HG03460 (cell line): ENCODE results near the gene NBEAL2.
A peak's percentile ranks its signal among the peaks of the same experiment; 100 is the strongest.
"Not testable (repeated sequence)": the region's sequence is repeated elsewhere in the genome, so short reads cannot be mapped to it uniquely, and the experiment has no call there.

ENCODE experiments used
- ATAC-seq: cut with Tn5 transposase; IDR thresholded peaks from one replicate; pipeline ENCODE4 v1.9.1; 2021; ENCODE audit not compliant: unreplicated experiment

NBEAL2 gene

DNA sequence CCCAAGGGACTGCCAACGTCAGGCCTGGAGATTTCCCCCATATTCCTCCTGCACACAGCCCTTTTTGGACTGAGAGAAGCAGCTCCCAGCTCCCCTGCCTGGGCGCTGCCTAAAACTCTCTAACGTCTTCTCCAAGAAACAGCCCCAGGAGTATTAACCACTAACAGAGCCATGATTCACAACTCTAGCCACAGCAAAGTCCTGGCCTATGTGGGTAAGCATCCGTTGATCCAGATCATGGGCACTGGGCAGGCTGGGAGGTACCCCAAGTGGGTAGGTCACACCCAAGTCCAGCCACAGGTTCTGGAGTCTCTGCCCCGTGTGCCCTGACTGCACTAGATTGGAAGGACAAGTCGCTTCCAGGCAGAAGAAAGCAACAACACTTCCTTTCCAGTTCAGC lies 31.9 kb downstream of the NBEAL2 start:
- no peak for ATAC-seq

DNA sequence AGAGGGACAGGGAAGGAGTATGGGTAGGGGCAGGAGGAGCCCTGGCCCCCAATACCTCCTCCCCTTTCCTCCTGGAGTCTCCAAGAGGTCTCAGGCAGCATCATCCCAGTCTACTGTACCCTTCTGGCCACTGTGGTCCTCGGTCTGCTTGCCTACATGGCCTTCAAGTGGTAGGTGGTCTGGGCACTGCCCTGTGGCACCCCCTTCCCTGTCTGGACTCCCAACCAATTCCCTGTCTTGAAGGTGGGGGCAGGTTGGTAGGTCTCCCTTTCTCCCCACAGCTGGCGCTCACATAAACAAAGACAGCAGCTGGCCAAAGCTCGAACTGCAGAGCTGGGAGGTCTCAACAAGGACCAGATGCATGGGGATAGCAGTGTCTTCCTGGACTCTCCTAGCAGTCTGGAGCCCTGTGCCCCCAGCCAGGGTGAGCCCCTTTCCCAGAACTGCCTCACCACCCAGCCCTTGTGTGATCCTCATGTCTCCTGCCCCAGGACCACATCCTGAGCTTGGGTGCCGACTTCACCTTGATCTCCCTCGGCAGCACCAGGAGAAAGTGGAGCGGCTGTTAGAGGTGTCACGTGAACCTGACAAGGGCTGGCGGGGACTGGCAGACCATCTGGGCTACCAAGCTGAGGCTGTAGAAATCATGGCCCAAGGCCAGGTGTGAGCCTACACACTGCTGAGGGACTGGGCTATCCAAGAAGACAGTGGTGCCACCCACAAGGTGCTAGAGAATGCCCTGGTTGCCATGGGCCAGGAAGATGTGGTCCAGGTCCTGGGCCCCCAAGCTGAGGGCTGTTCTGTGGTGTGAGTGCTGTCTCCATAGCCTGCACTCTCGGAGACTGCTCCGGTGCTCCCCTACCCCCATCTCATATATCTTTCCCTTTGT lies 33.1 kb downstream of the NBEAL2 start:
- ATAC-seq, result no peak

DNA sequence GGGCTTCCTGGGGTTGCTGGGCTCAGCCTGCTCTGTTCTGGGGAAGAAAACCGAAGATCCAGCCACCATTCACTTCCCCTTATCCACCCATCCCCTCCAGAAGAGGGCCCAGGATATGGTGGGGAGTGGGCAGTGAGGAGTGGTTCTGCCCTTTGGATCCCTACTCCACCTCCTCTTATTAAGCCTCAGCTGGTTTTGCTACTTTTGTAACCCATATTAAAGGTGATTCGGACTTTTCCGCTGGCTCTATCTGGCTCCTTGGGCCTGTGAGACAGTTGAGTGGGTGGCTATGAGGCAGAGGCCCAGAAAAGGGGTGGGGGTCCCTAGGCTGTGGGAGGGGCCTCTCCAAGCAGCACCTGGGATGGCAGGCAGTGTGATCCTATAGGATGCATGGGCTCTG lies 33.8 kb downstream of the NBEAL2 start:
- ATAC-seq, result no peak

DNA sequence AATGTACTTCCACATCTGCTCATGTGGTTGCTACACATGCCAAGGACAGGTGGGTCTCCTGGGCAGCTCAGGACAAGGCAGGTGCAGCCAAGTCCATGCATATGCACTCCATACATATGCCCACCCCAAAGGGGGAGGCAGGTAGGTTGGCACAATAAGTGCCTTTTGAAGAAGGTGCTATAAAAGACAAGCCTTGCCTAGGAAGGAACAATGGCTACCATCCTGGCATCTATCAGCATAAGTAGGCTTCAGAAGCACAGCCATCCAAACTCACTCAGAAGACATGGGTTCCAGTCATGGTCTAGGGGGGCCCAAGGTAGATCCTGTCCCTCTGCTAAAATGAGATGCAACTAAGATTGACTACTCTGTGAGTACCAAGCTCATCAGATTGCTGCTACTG lies 34.6 kb downstream of the NBEAL2 start:
- ATAC-seq, result no peak

DNA sequence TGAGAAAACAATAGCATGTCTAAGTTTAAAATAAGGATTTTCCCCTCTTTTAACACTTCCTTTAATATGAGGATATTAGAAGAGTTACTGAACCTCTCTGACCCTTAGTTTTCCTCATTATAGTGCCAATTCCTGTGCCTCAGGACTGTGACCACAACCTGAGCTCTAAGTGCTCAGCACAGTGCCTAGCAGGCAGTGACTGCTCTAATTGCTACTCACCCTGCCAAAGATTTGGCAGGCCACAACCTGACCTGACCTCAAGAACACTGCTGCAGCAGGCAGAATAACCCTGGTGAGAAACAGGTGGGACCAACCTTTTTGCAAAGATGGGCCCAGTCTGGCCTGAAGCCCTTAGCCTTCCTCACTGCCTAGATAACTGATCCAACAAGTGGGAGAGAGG lies 35.7 kb downstream of the NBEAL2 start:
- ATAC-seq, result no peak

DNA sequence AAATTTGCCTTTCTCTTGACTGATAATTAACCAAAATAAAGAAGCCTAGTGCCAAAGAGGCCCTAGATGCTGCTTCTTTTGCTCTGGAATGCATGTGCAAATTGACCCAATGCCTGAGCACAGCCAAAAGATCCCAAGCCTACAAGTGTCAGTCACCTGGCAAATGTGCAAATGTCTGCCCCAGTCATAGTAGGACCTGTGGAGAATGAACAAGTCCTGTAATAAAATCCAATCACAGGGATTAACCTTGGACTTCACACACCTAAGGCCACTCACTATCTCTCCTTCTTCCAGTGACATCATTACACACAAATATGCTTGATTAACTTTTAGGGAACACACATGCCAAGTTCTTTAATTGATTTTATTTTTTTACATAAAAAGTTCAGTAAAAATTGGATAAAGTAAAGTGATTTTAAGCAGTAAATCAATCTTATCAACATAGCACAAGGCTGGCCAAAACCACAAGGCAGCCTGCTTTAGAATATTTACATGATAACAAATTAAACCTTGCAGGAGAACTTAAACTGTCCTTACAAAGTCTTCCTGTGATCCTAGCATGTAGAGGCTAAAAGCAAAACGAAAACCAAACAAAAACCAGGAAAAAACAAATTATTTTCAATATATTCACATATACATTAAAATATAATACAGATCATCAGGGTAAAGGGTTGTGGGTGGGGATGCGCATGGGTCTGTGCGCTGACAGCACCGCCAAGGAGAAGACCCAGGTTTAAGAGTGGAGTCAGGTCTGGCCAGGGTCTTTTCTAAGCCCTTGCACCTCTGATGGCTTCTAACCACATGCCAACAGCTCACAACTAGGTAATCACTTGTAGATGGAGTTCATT lies 36.8 kb downstream of the NBEAL2 start:
- no peak for ATAC-seq

DNA sequence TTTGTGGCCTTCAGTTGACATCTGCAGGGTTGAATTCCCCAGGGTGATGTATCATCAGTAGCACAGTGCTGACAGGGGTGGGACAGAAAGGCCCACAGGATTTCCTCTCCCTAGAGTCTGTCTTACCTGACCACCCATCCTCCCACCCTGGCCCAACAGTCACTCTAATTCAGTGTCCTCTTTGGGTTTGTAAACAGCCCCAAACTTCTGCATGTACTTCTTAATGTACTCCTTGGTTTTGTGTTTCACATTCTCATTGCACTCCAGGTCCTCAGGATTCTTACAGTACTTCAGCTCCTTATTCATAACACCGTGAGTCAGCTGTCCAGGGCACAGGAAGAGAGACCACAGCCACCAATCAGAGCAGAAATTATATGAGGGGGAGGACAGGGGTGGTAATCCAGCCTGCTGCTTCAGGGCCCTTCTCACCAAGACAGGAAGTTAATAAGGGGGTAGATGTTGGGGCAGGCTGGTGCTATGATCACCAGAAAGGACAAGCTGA lies 37.5 kb downstream of the NBEAL2 start:
- peak; percentile 64 for ATAC-seq

DNA sequence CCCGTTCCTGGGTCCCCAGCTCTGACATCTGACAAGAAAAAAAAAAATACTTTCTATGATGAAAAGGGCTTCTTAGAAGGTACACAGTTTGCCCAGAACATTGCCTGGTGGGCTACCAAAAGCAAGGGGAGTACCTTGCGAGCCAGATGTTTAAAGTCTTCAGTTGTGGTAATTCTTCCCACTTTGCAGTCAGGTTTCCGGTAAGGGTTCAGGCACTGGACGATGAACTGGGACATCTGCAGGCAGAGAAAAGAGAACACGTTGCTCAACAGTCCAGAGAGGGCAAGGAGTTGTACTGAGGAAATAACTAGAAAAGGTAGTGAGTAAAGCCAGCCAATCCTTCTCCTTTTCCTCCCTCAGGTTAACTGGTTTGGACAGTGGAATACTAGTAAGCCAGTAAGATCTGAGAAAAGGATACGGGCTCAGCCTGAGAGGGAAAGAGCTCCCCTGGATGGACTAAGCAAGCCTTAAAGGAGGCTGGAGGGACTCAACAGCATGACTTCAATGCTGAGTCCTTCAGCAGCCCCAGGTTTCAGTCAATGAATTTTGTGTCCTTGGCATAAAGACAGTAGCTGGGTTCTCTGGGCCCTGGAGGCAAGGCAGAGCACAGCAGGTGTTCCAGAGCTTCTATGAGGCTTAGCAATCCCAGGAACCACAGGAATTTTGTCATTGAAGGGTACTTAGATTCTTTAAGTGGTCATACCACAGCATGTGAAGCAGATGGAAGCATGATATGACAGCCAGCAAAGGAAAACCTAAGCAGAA lies 38.2 kb downstream of the NBEAL2 start:
- ATAC-seq, result no peak

DNA sequence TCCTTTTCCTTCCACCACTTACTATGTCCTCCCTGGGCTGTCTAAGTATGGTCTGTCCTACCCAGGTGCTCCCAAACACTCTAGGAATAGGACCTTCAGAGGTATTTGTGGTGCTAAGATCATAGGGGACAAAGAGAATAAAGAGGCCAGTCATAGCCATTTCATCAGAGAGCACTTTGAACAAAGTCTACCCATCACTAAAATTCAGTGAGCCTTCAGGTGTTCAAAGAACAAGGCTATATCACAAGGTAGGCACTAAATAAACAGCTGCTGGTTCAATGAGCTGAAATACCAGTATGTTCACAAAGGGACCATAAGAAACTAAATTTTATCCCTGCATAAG lies 38.8 kb downstream of the NBEAL2 start:
- no peak for ATAC-seq

DNA sequence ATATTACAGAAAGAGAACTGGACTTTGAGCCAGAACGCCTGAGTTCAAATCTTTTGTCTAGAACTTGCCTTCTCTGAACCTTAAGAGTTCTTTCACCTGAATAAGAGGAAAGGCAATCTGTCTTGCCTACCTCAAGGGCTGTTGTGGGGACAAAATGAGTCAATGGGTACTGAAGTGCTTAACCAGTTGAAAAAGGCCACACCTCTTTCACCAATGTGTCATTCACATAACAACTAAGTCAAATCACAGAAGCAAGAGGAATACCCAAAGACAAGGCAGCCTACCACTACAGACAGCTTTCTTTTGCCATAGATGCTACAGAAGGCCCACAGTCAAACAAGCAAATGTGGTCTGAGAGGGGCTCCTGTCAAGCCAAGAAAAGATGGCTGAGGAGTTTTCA lies 39.7 kb downstream of the NBEAL2 start:
- ATAC-seq, result peak; percentile 59

DNA sequence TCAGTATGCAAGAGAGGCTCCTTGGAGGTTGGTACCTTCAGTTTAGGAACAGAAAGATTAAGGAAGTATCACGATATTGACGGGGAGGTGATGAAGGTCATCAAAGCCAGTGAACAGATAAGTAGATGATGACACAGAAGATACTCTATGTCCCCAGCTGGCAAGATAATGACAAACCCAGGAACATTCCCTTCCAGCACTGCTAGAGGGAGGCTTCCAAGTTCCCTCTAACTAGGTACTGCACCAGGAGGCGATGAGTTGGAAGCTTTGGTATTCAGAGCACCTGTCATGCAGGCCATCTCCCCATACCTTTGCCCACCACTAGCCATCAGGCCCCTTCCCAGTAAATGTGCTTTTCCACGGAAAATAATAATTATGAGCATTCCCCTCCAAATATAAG lies 40.8 kb downstream of the NBEAL2 start:
- no peak for ATAC-seq

DNA sequence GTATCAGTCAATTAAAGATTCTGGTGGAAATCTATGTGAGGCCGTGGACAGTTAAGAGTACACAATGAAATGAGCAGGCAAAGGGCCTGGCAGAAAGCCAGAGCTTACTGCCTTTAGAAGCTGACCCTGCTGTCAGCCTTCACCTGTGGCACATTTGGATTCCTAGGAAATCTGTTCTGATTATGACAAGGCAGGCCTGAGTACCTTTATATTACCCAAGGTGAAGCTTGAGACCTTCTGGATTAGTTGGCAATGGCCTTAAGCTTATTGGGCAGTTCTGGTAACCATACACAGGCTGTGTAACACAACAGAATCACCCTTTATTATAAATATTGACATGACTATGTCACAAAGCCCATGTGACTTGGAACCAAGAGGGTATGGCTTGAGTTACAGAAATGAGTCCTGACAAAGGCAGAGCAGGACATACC lies 43.2 kb downstream of the NBEAL2 start:
- ATAC-seq, result no peak

DNA sequence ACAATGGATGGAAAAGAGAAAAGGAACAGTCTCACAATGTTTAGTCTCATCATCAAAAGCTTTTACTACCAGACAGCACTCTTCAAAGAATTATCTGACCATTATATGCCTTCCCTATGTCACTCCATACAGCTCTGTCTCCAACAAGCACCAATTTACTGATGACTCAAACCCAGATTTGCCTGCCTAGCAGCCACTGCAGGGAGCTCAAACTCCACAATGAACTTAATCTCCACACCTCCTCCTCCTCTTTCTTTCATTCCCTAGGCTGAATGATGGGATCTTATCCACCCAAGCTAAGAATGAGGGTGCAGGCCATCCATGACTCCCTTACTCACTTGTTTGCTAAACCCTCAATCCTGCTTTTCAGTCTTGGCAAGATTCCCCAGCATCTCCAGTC lies 45.5 kb downstream of the NBEAL2 start:
- no peak for ATAC-seq

DNA sequence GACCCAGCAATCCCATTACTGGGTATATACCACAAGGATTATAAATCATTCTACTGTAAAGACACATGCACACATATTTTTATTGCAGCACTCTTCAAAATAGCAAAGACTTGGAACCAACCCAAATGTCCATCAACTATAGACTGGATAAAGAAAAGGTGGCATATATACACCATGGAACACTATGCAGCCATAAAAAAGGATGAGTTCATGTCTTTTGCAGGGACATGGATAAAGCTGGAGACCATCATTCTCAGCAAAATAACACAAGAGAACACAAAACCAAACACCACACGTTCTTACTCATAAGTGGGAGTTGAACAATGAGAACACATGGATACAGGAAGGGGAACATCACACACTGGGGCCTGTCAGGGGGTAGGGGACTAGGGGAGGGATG lies 47.0 kb downstream of the NBEAL2 start:
- not testable (repeated sequence) for ATAC-seq

DNA sequence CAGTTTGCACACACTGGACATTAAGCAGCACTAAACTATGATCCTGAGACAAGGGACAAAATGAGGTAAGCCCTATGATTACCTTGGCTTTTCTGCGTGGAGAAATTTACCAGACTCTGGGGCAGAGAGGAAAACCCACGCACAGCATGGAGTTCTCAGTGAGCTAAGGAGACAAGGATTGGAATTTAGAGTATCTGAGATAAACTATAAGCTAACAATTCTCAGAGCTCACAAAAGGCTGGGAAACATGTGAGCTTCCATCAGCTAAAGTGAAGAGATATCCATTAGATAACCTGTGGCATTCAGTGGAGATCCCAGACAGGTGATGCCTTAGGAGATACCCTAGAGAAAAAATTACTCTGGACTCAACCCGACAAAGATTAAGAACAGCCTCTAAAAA lies 48.7 kb downstream of the NBEAL2 start:
- no peak for ATAC-seq

DNA sequence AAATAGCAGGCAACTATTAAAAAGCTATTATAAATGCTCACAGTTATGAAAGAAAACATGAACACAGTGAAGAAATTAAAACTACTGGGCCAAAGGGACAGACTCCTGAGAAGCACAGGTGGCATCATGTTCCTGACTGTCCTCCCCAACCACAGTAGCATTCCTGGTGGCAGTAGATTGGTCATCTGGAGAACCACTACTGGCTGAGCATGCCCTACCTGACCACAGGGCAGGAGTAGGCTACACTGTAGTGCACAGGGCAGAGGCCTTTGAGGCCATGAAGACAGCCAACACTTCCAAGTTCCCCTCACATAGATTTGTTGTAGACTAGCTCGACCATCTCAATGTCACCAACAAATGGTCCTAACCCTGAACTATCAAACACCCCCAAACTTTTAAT lies 49.2 kb downstream of the NBEAL2 start:
- no peak for ATAC-seq

DNA sequence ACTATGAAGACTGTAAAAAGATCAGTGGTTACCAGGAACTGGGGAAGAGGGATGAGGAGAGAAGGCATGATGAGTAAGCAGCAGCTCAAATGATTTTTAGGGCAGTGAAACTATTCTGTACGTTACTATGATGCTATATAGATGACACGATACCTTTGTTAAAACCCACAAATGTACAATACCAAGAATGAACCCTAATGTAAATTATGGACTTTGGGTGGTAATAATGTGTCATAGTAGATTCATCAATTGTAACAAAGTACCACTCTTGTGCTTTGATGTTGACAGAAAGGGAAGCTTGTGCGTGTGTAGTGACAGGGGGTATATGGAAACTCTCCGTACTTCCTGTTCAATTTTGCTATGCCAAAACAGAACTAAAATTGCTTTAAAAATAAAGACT lies 51.6 kb downstream of the NBEAL2 start:
- not testable (repeated sequence) for ATAC-seq

DNA sequence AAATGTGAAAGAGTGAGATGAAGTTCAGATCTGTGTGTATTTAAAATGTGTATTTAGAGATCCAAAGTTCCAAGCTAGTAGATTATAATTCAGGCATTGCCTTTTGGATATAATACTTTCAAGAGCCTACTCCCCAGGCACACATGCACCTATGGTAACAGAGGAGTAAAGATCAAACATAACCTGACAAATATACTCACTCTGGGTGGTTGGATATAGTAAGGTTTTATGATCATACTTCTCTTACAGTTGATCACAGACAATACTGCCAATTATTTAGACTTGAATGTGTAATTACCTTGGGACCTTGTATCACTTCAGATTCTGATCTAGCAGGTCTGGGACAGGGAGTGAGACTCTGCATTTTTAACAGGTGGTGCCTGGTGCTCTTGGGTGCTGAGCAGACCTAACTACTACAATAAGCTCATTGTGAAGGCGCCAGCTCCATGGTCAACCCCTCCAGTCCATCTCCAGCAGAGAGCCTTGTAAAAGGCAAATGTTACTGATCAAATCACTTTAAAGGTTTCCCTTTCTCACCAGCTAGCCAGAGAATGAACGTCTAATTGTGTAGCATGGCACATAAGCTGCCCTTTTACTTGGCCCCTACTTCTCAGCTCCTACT lies 55.5 kb downstream of the NBEAL2 start:
- no peak for ATAC-seq

DNA sequence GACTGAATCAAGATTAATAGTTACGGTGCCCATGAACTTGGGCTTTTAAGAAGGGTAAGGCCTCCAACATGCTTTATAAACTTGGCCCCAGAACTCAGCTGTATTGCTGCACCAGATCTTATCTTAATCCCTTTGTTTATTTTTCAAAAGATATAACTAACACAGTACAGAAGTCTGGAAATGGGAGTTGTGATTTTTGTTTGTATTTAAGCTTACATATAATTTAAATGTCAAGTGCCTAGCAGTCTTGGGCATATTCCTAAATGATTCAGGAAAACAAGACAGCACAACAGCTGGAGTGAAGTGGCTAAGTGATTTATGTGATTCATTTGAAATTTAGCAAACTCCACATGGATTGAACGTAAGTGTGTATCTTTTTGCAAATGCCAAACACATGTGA lies 56.2 kb downstream of the NBEAL2 start:
- no peak for ATAC-seq

DNA sequence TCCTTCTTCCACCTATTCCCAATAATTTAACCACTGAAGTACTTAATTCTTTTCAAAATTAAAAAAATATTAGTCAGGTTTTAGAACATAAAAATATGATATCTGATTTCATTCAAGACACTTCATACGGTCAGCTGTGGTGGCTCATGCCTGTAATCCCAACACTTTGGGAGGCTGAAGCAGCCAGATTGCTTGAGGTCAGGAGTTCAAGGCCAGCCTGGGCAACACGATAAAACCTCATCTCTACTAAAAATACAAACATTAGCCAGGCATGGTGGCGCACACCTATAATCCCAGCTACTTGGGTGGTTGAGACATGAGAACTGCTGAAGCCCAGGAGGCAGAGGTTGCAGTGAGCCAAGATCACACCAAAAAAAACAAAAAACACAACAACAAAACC lies 56.7 kb downstream of the NBEAL2 start:
- ATAC-seq, result no peak

DNA sequence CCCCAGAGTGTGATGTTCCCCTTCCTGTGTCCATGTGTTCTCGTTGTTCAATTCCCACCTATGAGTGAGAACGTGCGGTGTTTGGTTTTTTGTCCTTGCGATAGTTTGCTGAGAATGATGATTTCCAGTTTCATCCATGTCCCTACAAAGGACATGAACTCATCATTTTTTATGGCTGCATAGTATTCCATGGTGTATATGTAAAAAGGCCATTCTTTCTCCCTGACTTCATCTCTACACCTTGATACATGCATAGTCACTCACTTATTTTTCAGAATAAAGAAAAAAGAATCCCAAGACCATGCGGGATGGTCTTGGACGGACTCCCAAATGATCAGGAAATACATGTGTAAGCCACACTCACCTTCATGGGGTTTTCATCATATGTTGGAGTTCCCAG lies 57.8 kb downstream of the NBEAL2 start:
- ATAC-seq, result not testable (repeated sequence)
